GM12873 (cell line): ENCODE measurements around the gene GSK3A.

Source experiments
- TF ChIP-seq, protein P1 (sequence below): IDR thresholded peaks from 2 replicates; pipeline ENCODE4 v1.5.1; 2012; ENCODE audit warnings: low read depth, mild to moderate bottlenecking, moderate library complexity, low read length, control low read depth; ENCODE audit not compliant: insufficient read depth; ENCODE audit errors: missing control alignments

The GSK3A gene

GRCh38 chr19:42274065-42274682 lies 31.8 kb upstream of the GSK3A start:
- TF ChIP-seq, protein P1, sequence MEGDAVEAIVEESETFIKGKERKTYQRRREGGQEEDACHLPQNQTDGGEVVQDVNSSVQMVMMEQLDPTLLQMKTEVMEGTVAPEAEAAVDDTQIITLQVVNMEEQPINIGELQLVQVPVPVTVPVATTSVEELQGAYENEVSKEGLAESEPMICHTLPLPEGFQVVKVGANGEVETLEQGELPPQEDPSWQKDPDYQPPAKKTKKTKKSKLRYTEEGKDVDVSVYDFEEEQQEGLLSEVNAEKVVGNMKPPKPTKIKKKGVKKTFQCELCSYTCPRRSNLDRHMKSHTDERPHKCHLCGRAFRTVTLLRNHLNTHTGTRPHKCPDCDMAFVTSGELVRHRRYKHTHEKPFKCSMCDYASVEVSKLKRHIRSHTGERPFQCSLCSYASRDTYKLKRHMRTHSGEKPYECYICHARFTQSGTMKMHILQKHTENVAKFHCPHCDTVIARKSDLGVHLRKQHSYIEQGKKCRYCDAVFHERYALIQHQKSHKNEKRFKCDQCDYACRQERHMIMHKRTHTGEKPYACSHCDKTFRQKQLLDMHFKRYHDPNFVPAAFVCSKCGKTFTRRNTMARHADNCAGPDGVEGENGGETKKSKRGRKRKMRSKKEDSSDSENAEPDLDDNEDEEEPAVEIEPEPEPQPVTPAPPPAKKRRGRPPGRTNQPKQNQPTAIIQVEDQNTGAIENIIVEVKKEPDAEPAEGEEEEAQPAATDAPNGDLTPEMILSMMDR, result no peak

GRCh38 chr19:42273407-42274064 lies 31.1 kb upstream of the GSK3A start:
- TF ChIP-seq, protein P1, result no peak

DNA sequence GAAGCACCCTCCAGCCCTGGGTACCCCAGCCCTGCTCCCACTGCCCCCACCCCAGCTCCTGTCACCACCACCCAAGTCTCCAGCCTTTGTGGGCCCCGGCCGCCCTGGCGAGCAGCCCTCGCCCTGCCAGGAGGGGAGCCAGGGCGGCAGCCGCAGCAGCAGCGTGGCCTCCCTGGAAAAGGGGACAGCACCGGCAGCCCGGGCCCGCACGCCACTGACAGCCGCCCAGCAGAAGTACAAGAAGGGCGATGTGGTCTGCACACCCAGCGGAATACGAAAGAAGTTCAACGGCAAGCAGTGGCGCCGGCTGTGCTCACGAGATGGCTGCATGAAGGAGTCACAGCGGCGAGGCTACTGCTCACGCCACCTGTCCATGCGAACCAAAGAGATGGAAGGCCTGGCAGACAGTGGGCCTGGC lies 30.6 kb upstream of the GSK3A start:
- TF ChIP-seq, protein P1, result no peak

GRCh38 chr19:42272535-42272897 lies 30.1 kb upstream of the GSK3A start:
- TF ChIP-seq, protein P1, result no peak

GRCh38 chr19:42271861-42272534 lies 29.6 kb upstream of the GSK3A start:
- TF ChIP-seq, protein P1, result no peak

DNA sequence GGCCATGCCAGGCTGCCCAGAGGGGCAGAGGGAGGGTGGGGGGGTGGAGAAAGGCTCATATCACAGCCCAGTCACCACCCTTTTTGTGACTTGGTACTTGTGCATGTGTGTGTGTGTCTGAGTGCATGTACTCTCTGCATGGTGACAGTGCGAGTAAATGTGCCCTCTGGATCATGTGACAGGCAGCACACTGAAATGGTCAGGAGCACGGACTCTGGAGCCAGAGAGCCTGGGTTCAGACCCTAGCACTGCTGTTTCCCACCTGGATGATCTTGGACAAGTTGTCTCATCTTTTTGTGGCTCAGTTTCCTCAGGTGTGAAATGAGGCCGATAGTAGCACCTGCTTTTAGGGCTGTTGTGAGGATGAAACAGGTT lies 28.6 kb upstream of the GSK3A start:
- TF ChIP-seq, protein P1, result no peak

- TF ChIP-seq, protein P1, result no peak
These were observed 28.1 kb upstream of the GSK3A start for GRCh38 chr19:42270346-42271044.
